Fibroblast of lung (primary cell): ENCODE data around the gene NUAK2. TPM values are rescaled to one million over a fixed set of nuclear protein-coding genes. Genes with fewer than 3 reads are reported as not detected.
A peak's percentile ranks its signal among the peaks of the same experiment; 100 is the strongest.

Experiments used
- DNase-seq, 2 donors: peaks; one replicate each; pipeline versions ENCODE4 v3.0.0 to v3.0.0-alpha.2; 2010; ENCODE audit warnings: low read depth in 2 of 2
- H2AFZ ChIP-seq: 2 replicates; pipeline ENCODE4 v1.5.1; 2012; ENCODE audit warnings: low read length, control low read depth, inconsistent platforms
- H3K27ac ChIP-seq: 2 replicates; pipeline ENCODE4 v1.5.1; 2011; ENCODE audit warnings: low read length, control low read depth; ENCODE audit not compliant: insufficient read depth
- H3K27me3 ChIP-seq: 2 replicates; pipeline ENCODE4 v1.5.1; 2011; ENCODE audit warnings: mild to moderate bottlenecking, low read length; ENCODE audit not compliant: control insufficient read depth, insufficient read depth
- H3K36me3 ChIP-seq: 2 replicates; pipeline ENCODE4 v1.5.1; 2011; ENCODE audit warnings: low read length; ENCODE audit not compliant: control insufficient read depth, insufficient read depth
- H3K4me1 ChIP-seq: 2 replicates; pipeline ENCODE4 v1.5.1; 2011; ENCODE audit warnings: low read length; ENCODE audit not compliant: control insufficient read depth, insufficient read depth; ENCODE audit errors: extremely low read depth
- H3K4me2 ChIP-seq: 2 replicates; pipeline ENCODE4 v1.5.1; 2011; ENCODE audit warnings: low read length, control low read depth; ENCODE audit not compliant: insufficient read depth; ENCODE audit errors: extremely low read depth
- H3K4me3 ChIP-seq, 4 experiments: fragments of 200-600 bp in 1 of 4; sonication (generic) in 1 of 4; replicated peaks in 1 of 4; 2 replicates each; pipeline ENCODE4 v1.5.1; 2011 to 2016; ENCODE audit warnings: low read length in 4 of 4, low read depth in 3 of 4, mild to moderate bottlenecking in 3 of 4, control low read depth in 2 of 4, inconsistent platforms in 1 of 4, mixed read lengths in 1 of 4; ENCODE audit not compliant: insufficient read depth in 1 of 4; ENCODE audit errors: control extremely low read depth in 1 of 4
- H3K79me2 ChIP-seq: 2 replicates; pipeline ENCODE4 v1.5.1; 2012; ENCODE audit warnings: mild to moderate bottlenecking, low read length, inconsistent platforms; ENCODE audit not compliant: control insufficient read depth, insufficient read depth
- H3K9ac ChIP-seq: 2 replicates; pipeline ENCODE4 v1.5.1; 2011; ENCODE audit warnings: mild to moderate bottlenecking, low read length, control low read depth; ENCODE audit not compliant: insufficient read depth
- H3K9me3 ChIP-seq: 2 replicates; pipeline ENCODE4 v1.5.1; 2012; ENCODE audit warnings: low read depth, low read length; ENCODE audit not compliant: control insufficient read depth, insufficient read depth
- H4K20me1 ChIP-seq: 2 replicates; pipeline ENCODE4 v1.5.1; 2011; ENCODE audit warnings: low read length; ENCODE audit not compliant: control insufficient read depth, insufficient read depth; ENCODE audit errors: extremely low read depth
- CTCF ChIP-seq, 2 donors: IDR thresholded peaks in 1 of 2; conservative IDR thresholded peaks in 1 of 2; 1 replicate in 1 of 2; 2 replicates in 1 of 2; pipeline ENCODE4 v1.5.1; 2011 to 2012; ENCODE audit warnings: low read length in 2 of 2, control low read depth in 1 of 2, inconsistent platforms in 1 of 2, low read depth in 1 of 2, mild to moderate bottlenecking in 1 of 2
- EZH2 ChIP-seq: IDR thresholded peaks from 2 replicates; pipeline ENCODE4 v1.5.1; 2012; ENCODE audit warnings: low read length, control low read depth, mild to moderate bottlenecking; ENCODE audit errors: missing control alignments
- polyA plus RNA-seq, 2 donors: library from polyadenylated mRNA; depleted of rRNA in 1 of 2; stranded (reverse) in 1 of 2; unstranded in 1 of 2; fragments of >200 nt; gene quantifications; 2 replicates each; pipeline ENCODE4 v1.2.1, GENCODE V29; 2011 to 2012; ENCODE audit warnings: missing spikeins in 1 of 2
- total RNA-seq: library from RNA; depleted of rRNA; stranded (reverse); fragments of >200 nt; gene quantifications from 2 replicates; pipeline ENCODE4 v1.2.1, GENCODE V29; 2014

NUAK2 gene
- total and polyA plus RNA-seq, 2 donors (not counting 1 experiment from before 2014, with no cell fraction given): 1.7 to 4.9 TPM

DNA sequence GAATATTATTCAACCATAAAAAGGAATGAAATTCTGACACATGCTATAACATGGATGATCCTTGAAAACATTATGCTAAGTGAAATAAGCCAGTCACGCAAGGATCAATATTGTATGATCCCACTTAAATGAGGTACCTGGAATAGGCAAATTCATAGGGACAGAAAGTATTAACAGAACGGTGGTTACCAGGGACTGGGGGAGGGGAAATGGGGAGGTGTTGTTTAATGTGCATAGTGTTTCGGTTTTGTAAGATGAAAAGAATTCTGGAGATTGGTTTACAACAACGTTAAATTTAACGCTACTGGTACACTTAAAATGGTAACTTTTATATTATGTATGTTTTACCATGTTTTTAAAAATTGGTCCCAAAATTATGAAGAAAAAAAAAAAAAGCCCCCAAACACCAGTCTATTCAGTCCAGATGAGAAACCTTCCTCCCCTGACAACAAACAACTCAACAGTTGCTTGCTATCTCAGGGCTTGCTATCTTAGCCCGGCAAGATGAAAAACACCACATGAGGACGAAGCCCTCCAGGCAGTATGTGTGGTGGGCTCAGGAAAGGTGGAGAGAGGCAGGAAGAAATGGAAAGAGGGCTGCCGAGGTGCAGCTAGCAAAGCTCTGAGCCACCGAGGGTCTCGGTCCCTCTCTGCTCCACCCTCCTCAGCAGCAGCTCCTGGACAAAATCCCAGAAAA lies 8.5 kb downstream of the NUAK2 start:
- Histone ChIP-seq H4K20me1 (no peaks in the 10 kb centered on the region), H3K79me2 (peaks cover 71% of the 10 kb centered on the region), H3K4me3 (no peak overlapping the region), H3K4me2 (peak overlapping the region; percentile 75), H3K9me3 (no peaks in the 10 kb centered on the region), H3K36me3 (peaks cover 12% of the 10 kb centered on the region), H3K4me1 (peaks cover 29% of the 10 kb centered on the region), H2AFZ (no peak overlapping the region), H3K27ac (peak overlapping the region; percentile 83), H3K9ac (peak overlapping the region; percentile 20), H3K27me3 (no peaks in the 10 kb centered on the region)
- no peak for DNase-seq
- no peak for TF ChIP-seq EZH2
- no peak for TF ChIP-seq CTCF (conservative IDR thresholded peaks at IDR 0.05 in 1 of 2, IDR thresholded peaks at IDR 0.05 in 1 of 2; ENCODE audit: low read depth in 1 of 2, low read length in 2 of 2)

DNA sequence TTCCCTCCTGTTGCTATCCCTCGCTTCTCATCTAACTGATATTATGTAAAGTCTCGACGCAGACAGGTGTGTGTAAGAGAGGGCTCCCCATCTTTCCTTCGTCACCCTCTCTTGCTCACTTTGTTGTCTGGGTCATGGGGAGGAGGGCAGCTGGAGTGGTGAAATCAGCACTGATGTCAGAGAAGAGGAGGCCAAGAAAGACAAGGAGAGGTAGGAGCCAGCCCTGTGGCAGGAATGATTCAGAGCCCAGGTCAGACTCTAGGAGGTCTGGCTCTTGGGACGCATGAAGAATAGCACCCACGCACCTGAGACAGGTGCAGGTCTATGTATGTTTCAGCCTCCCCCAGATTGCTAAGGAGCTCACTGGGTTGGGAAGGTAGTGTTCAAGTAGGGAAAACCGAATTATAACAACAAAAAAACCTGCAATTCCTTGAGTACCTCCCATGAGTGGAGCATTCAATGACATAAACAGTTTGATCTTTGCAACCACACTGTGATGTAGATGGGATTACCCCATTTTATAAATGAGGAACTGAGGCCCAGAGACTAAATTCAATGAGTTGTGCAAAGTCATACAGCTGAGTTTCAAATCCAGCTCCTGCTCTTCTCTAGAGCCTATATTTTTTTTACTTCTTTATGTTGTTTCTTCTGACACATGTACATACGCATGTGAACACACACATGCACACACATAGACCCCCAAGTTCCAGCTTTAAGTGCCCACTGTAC lies 10.4 kb downstream of the NUAK2 start:
- Histone ChIP-seq H3K27me3 (no peaks in the 10 kb centered on the region), H3K4me3 (no peak overlapping the region), H3K9me3 (no peaks in the 10 kb centered on the region), H3K9ac (no peak overlapping the region), H3K79me2 (peaks cover 52% of the 10 kb centered on the region), H2AFZ (no peak overlapping the region), H3K27ac (no peak overlapping the region), H3K36me3 (peaks cover 25% of the 10 kb centered on the region), H3K4me1 (peaks cover 17% of the 10 kb centered on the region), H4K20me1 (no peaks in the 10 kb centered on the region), H3K4me2 (no peak overlapping the region)
- DNase-seq: no peak
- TF ChIP-seq EZH2 (no peak), CTCF (conservative IDR thresholded peaks at IDR 0.05 in 1 of 2, IDR thresholded peaks at IDR 0.05 in 1 of 2; ENCODE audit: low read depth in 1 of 2, low read length in 2 of 2) (no peak)

GRCh38 chr1:205309741-205310140 lies 11.8 kb downstream of the NUAK2 start:
- Histone ChIP-seq H3K9me3 (no peaks in the 10 kb centered on the region), H2AFZ (no peak overlapping the region), H3K79me2 (peaks cover 40% of the 10 kb centered on the region), H3K4me1 (peaks cover 15% of the 10 kb centered on the region), H3K27me3 (no peaks in the 10 kb centered on the region), H3K27ac (no peak overlapping the region), H4K20me1 (no peaks in the 10 kb centered on the region), H3K4me2 (no peak overlapping the region), H3K36me3 (peaks cover 32% of the 10 kb centered on the region), H3K4me3 (no peak overlapping the region), H3K9ac (no peak overlapping the region)
- DNase-seq: no peak
- TF ChIP-seq EZH2 (no peak), CTCF (conservative IDR thresholded peaks at IDR 0.05 in 1 of 2, IDR thresholded peaks at IDR 0.05 in 1 of 2; ENCODE audit: low read depth in 1 of 2, low read length in 2 of 2) (no peak)
